NCI-H774 (cell line): ENCODE results near the gene HES2.
"Not testable (repeated sequence)": the region's sequence is repeated elsewhere in the genome, so short reads cannot be mapped to it uniquely, and the experiment has no call there.

Source experiments
- DNase-seq: peaks from one replicate; lab custom pipeline; 2025; lab: John Stamatoyannopoulos, UW

The HES2 gene

DNA sequence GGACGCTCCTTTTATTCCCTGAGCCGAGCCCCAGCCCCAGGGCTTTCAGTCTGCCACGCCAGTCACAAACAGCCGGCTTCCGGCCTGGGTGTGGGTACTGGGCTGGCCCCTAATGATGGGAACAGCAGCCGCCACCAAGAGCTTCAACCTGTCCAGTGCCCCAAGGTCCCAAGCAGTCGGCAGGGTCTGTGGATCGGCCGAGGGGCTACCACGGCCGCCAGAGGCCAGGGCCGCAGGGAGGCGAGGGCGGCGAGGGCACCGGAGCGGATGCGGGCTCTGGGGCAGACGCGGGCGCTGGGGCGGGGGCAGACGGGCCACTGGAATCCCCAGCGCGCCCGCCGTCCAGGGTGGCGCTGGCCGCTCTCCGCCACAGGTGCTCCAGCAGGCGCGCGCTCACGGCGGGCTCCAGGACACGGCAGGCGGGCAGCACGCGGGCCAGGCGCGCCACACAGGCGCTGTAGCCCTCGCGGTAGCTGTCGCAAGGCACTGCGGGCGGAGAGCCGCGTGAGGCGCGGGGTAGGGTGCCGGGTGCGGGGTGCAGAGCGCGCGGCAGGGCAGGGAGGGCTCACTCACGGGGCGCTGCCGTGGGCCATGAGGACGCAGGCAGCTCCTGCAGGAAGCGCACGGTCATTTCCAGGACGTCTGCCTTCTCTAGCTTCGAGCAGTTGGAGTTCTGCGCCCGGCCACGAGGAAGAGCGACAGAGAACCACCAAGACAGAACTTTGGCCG lies 887 bp downstream of the HES2 start:
- DNase-seq = no peak

DNA sequence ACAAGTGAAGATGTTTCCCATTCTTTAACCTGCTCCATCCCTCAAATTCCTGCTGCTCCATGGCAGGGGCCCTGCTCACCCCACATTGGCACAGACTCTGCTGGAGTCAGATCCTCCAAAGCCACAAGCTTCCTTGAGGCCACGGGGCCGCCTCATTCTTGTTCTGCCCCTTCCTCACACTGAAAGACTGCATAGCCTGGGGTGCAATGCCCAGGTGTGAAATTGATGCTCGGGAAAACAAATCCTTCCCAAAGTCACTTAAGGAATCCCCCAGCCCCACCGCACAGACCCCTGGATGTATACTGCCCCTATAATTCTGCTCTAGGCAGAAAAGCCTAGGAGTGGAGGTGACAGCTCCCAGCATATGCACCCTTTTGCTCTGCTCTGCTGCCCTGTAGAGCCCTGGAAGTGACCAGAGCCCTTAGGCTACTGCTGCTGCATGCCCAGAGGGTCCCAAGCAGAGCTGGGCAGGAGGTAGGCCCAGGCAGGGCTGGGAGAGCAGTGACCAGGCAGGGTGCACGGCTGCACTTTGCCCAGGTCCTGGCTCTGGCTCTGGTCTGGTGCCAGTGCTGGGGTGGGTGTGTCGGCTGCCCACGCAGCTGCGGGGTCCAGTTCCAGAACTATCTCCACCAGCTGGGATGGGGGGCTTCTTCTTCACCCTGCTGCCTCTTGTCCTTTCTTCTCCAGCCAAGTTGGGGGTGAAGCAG lies 1.6 kb downstream of the HES2 start:
- DNase-seq = no peak

DNA sequence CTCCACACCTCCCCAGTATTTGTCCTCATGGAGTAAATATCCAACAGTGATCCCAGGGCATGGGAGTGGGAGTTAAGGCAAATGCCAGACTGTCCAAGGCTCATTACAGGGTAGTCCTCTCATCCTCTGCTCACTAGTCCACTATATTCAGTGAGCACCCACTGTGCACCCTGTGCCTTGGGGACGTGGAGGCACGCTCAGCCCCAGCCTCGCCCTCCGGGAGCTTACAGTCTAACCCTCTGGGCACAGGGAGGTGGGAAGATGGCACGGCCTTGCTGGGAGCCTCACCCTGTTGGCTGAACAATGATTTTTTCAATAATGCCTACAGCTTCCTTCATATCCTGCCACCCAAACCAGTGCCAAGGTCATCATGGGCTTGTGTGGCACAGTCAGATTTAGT lies 2.8 kb downstream of the HES2 start:
- no peak for DNase-seq

GRCh38 chr1:6416295-6416656 lies 3.4 kb downstream of the HES2 start:
- no peak for DNase-seq

- DNase-seq = no peak
Observed at GRCh38 chr1:6414881-6415626, 4.7 kb downstream of the HES2 start.

- DNase-seq = no peak
Observed at GRCh38 chr1:6414443-6414844, 5.3 kb downstream of the HES2 start.

DNA sequence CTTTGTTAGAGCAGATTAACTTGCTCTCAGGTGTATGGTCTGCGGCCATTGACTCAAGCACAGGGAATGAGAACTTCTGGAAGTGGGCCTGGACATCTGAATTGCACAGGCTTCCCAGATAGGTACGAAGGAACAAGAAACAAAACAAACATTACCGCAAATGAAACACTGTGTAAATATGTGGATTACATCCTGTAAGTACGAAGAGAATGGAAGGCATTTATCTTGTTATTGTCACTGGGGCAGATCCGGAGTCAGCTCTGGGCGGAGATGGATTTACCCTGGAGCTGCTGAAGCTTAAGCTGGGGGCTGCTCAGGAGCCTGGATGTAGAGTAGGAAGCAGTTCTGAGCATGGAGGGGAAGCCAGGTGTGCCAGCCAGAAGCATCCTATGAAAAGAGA lies 6.8 kb downstream of the HES2 start:
- no peak for DNase-seq

GRCh38 chr1:6410248-6410893 lies 9.3 kb downstream of the HES2 start:
- no peak for DNase-seq

GRCh38 chr1:6409733-6410132 lies 10.0 kb downstream of the HES2 start:
- DNase-seq = no peak

- no peak for DNase-seq
Observed at GRCh38 chr1:6409053-6409452, 10.7 kb downstream of the HES2 start.

DNA sequence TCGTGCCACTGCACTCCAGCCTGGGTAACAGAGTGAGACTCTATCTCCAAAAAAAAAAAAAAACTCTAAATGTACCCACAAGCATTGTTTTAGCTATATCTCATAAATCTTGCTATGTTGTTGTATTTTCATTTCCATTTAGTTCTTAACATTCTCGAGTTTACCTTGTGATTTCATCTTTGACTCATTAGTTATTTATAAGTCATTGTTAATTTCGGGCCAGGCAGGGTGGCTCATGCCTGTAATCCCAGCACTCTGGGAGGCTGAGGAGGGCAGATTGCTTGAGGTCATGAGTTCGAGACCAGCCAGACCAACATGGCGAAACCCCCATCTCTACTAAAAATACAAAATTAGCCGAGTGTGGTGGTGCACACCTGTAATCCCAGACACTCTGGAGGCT lies 11.7 kb downstream of the HES2 start:
- no peak for DNase-seq

DNA sequence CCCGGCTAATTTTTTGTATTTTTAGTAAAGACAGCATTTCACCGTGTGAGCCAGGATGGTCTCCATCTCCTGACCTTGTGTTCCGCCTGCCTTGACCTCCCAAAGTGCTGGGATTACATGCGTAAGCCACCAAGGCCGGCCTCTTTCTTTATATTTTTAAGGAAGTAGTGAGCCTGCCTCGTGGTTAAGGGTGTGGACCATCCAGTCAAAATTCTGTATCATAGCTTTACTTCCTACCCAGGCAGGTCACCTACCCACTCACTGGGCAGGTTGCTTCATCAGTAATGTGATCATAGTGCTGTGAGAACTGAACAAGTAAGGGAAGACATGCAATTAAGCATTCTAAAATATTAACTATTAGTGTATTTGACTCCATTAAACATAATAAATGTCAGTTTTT lies 18.0 kb downstream of the HES2 start:
- no peak for DNase-seq

GRCh38 chr1:6399294-6399693 lies 20.4 kb downstream of the HES2 start:
- no peak for DNase-seq

DNA sequence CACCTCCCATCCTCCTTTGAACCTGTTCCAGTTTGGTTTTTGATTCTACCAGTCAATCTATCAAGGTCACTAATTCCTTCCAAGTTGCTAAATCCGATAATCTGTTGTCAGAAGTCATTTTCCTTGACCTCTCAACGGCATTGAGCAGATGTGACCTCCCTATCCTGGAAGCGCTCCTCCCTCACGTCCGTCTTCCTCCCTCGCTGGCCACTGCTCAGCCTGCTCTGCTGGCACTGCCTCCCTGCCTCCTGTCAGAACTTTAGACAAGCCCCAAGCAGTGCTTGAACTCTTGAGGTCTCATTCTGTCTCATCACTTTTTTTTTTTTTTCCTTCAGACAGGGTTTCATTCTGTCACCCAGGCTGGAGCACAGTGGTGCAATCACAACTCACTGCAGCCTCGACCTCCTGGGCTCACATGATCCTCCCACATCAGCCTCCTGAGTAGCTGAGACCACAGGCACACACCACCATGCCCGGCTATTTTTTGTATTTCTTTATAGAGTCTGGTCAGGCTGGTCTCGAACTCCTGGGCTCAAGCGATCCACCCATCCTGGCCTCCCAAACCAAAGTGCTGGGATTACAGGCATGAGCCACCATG lies 21.8 kb downstream of the HES2 start:
- DNase-seq = no peak

DNA sequence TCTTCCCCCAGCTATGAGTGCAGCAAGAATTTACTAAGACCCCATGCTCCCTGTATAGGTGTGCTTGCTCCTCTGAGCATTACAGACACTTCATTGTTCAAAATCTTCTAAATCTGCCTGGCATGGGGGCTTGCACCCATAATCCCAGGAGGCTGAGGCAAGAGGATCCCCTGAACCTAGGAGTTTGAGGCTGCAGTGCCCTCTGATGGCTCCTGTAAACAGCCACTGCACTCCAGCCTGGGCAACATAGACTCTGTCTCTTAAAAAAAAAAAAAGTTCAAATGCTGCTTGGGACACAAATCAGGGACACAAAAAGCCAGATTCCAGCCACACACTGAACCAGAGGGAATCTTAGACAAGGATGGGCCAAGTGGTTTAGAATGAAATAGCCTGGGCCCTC lies 22.7 kb downstream of the HES2 start:
- no peak for DNase-seq

DNA sequence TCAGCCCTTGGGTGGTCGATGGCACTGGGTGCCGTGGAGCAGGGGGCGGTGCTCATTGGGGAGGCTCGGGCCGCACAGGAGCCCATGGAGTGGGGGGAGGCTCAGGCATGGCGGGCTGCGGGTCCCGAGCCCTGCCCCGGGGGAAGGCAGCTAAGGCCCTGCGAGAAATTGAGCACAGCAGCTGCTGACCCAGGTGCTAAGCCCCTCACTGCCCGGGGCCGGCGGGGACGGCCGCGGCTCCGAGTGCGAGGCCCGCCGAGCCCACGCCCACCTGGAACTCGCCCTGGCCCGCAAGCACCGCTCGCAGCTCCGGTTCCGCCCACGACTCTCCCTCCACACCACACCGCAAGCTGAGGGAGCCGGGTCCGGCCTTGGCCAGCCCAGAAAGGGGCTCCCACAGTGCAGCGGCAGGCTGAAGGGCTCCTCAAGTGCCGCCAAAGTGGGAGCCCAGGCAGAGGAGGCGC lies 23.9 kb downstream of the HES2 start:
- DNase-seq = not testable (repeated sequence)

- not testable (repeated sequence) for DNase-seq
Observed at GRCh38 chr1:6395130-6395529, 24.6 kb downstream of the HES2 start.

DNA sequence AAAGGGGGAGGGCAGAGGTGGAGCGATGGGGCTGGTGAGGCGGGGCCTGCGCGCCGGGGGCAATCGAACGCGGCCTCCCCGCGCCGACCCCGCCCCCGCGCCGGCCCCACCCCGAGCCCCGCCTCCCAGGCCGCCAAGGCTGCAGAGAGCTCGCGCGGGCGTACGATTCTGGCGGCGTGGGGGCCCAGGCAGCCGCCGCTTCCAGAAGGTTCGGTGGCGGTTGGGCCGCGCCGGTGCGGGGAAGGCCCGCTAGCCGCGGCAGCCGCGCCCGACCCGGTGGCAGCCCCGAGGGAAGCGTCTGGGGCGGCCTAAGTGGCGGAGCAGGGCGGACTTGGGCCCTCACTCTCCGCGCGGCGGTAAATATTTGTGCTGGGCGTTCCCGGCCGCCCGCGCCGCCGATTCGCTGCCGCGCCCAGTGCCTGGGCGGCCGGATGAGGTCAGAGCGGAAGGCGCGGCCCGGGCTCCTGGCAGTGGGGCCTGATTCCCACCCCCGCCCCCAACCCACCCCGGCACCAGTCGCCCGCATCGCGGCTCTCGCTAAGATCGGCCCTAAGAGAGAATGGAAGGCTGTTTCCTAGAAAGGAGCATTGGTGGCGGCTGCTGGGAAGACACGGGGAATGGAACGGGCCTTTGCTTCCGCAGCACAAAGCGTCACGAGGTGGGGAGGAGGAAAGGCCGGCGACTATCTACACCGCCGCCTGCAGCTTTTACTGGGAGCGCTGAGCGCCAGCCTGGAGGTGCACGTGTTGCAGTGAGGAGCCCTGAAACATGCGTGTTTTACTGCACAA lies 26.1 kb downstream of the HES2 start, which contains the start of gene ACOT7:
ACOT7 (minus strand) TSS at position 368 of the 788 bp plus-strand sequence. CDS start 368 bp downstream, outside the sequence.
- peak; percentile 63 for DNase-seq

DNA sequence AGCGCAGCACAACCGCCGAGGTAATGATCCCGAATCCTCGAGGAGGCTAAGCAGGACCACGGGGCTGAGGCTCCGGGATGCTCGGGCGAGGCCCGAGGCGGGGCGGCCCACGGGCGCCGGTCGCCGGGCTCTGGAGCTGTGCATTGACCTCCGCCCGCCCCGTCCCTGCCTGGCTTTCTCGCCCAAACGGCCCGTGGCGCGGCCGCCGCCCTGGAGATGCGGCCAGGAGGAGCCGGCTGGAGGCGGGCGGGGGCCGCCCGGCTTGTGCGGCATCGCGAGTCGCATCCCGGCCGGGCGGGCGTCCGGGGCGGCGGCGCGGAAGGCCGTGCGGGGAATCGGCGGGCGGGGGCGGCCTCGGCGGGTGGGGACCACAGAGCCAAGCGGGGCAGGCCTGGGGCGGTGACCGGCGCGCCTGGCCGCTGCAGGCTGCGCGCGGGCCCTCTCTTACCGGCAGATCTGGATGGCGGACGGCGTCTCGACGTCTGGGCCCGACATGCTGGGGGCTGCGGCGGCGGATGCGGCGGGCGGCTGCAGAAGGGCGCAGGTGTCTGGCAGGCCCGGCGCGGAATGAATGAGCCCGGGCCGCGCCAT lies 26.8 kb downstream of the HES2 start:
- DNase-seq = no peak

DNA sequence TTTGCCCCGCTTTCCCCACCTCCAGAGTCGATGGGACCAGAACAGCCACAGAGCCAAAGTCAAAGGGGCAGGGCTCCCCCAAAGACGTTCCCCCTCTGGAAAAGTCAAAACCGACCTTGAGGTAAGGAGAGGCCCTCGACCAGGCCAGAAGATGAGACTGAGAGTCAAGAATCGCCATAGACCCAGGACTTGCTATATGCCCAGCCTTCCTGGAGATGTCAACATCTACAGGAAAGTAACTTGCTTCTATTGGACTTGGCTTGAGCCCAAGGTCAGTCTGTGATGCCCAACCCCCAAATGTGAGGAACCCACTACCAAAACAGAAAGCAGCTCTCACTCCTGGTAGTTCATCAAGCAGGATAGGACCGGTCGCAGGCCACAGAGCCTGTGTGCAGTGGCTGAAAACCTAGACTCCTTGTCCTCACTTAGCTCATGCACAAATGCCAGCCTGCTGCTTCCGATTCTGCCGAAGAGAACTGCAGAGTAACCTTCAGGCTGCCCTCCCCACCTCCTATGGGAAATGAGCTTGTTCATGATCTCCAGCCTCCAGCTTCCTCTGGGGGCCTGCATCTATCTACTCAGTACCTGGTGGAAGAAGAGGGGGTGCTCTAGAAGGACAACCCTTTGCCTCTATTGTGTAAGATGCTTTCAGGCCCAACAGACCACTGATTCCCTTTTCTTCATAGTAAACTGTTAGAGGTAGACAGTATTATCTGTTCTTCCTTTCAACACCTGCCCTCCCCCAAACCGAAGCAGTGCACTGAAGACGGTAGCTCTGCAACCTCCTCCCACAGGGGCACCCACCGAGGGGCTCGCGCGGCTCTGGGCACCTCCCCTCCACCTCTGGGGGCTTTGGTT lies 27.5 kb downstream of the HES2 start:
- DNase-seq = no peak
